ENCODE measurements around the gene NADSYN1. TPM values are rescaled to one million over a fixed set of nuclear protein-coding genes. Genes with fewer than 3 reads are reported as not detected.

The NADSYN1 gene
- total RNA-seq, 2 experiments from 2014 or later: 70.9 to 122 TPM

- intact Hi-C loops (cut with micrococcal nuclease; ENCODE audit: unreplicated experiment): no loop called here
- Histone ChIP-seq H3K4me2 (ENCODE audit: low read length) (no peak overlapping the region), H4K20me1 (ENCODE audit: insufficient read depth, low read length) (no peaks in the 10 kb centered on the region), H3K9me2 (ENCODE audit: insufficient read depth, low read length) (no peaks in the 10 kb centered on the region), H3K9me3 (ENCODE audit: low read length) (no peaks in the 10 kb centered on the region), H3K4me1 (ENCODE audit: insufficient read depth, low read length, poor library complexity, severe bottlenecking) (no peaks in the 10 kb centered on the region), H3K27ac (ENCODE audit: low read depth, low read length, poor library complexity, severe bottlenecking) (no peak overlapping the region), H3K79me2 (ENCODE audit: insufficient read depth, low read depth, low read length) (no peaks in the 10 kb centered on the region), H3K4me3 (ENCODE audit: low read depth, low read length, poor library complexity, severe bottlenecking) (no peak overlapping the region), H2AFZ (ENCODE audit: low read length) (no peak overlapping the region), H3K36me3 (ENCODE audit: insufficient read depth, low read length) (peaks cover 6% of the 10 kb centered on the region; the same call in 1 of the 2 replicates)
- DNase-seq (ENCODE audit: low spot score): no peak
- TF ChIP-seq EZH2phosphoT487 (IDR thresholded peaks at IDR 0.05; ENCODE audit: borderline replicate concordance, low read depth, low read length): no peak
- ChIA-PET POLR2A (no interaction called here), CTCF (ENCODE audit: unreplicated experiment) (no interaction called here)
- BruUV-seq (replicated peaks): no TSS peak
Measured at GRCh38 chr11:71504531-71504930, 51.5 kb downstream of the NADSYN1 start.

GRCh38 chr11:71505001-71505400 is 52.0 kb downstream of the NADSYN1 start:
- POLR2A ChIA-PET: no interaction called here
- H3K27ac ChIP-seq (ENCODE audit: low read depth, low read length, poor library complexity, severe bottlenecking): no peak overlapping the region
- no peaks in the 10 kb centered on the region for H3K9me2 ChIP-seq (ENCODE audit: insufficient read depth, low read length)
- BruUV-seq (replicated peaks): no TSS peak
- H3K4me2 ChIP-seq (ENCODE audit: low read length): no peak overlapping the region
- CTCF ChIA-PET (ENCODE audit: unreplicated experiment): no interaction called here
- no peaks in the 10 kb centered on the region for H4K20me1 ChIP-seq (ENCODE audit: insufficient read depth, low read length)
- intact Hi-C loops (cut with micrococcal nuclease; ENCODE audit: unreplicated experiment): no loop called here
- DNase-seq (ENCODE audit: low spot score): no peak
- H2AFZ ChIP-seq (ENCODE audit: low read length): no peak overlapping the region
- H3K9me3 ChIP-seq (ENCODE audit: low read length): no peaks in the 10 kb centered on the region
- no peak overlapping the region for H3K4me3 ChIP-seq (ENCODE audit: low read depth, low read length, poor library complexity, severe bottlenecking)
- H3K79me2 ChIP-seq (ENCODE audit: insufficient read depth, low read depth, low read length): no peaks in the 10 kb centered on the region
- H3K4me1 ChIP-seq (ENCODE audit: insufficient read depth, low read length, poor library complexity, severe bottlenecking): no peaks in the 10 kb centered on the region
- TF ChIP-seq CTCF (conservative IDR thresholded peaks at IDR 0.05; ENCODE audit: low read length): no peak
- no peak for TF ChIP-seq EZH2phosphoT487 (IDR thresholded peaks at IDR 0.05; ENCODE audit: borderline replicate concordance, low read depth, low read length)
- 0 out of 2 replicates have a peak, but pooled peaks cover 1% of the 10 kb centered on the region for H3K36me3 ChIP-seq (ENCODE audit: insufficient read depth, low read length)

GRCh38 chr11:71505781-71506180 is 52.8 kb downstream of the NADSYN1 start:
- TF ChIP-seq CTCF (conservative IDR thresholded peaks at IDR 0.05; ENCODE audit: low read length): no peak
- TF ChIP-seq EZH2phosphoT487 (IDR thresholded peaks at IDR 0.05; ENCODE audit: borderline replicate concordance, low read depth, low read length): no peak
- H3K27ac ChIP-seq (ENCODE audit: low read depth, low read length, poor library complexity, severe bottlenecking): no peak overlapping the region
- intact Hi-C loops (cut with micrococcal nuclease; ENCODE audit: unreplicated experiment): no loop called here
- no peaks in the 10 kb centered on the region for H4K20me1 ChIP-seq (ENCODE audit: insufficient read depth, low read length)
- no peaks in the 10 kb centered on the region for H3K9me2 ChIP-seq (ENCODE audit: insufficient read depth, low read length)
- no peaks in the 10 kb centered on the region for H3K4me1 ChIP-seq (ENCODE audit: insufficient read depth, low read length, poor library complexity, severe bottlenecking)
- H2AFZ ChIP-seq (ENCODE audit: low read length): no peak overlapping the region
- no peaks in the 10 kb centered on the region for H3K79me2 ChIP-seq (ENCODE audit: insufficient read depth, low read depth, low read length)
- no TSS peak for BruUV-seq (replicated peaks)
- no peaks in the 10 kb centered on the region for H3K9me3 ChIP-seq (ENCODE audit: low read length)
- no peak overlapping the region for H3K4me3 ChIP-seq (ENCODE audit: low read depth, low read length, poor library complexity, severe bottlenecking)
- no peak overlapping the region for H3K4me2 ChIP-seq (ENCODE audit: low read length)
- no peak for DNase-seq (ENCODE audit: low spot score)
- H3K36me3 ChIP-seq (ENCODE audit: insufficient read depth, low read length): no peaks in the 10 kb centered on the region
- CTCF ChIA-PET (ENCODE audit: unreplicated experiment): no interaction called here
- POLR2A ChIA-PET: no interaction called here
